ENCODE data around the gene HBZ. TPM values are rescaled to one million over a fixed set of nuclear protein-coding genes. Genes with fewer than 3 reads are reported as not detected.

The HBZ gene
- total and polyA plus RNA-seq, 2 of the 13 experiments (the other 11 are each of a cell fraction or from before 2014, with no cell fraction given): 0.21 TPM; not detected in 1

GRCh38 chr16:105521-105920 lies 46.9 kb upstream of the HBZ start:
- CTCF ChIA-PET (ENCODE audit: low intra/inter-chr PET ratio, low total read pairs): interaction anchor here (1.8 kb wide), 1 partner anchor 40 kb away, joined by 8 read pairs; no protein-coding TSS in a partner anchor
- in situ Hi-C loops (cut with HindIII; ENCODE audit: extremely low pct_ligation_motif_present, low pct_unique_long_range_greater_than_20kb): loop anchor here (5.0 kb wide), 1 partner anchor 77 kb away; the partner anchor contains the start of gene HBQ1
- 94% methylated on average over 6 of the region's 6 CpGs for WGBS (ENCODE audit: low lambda C conversion rate)
- Histone ChIP-seq H3K27ac (ENCODE audit: extremely low read length, insufficient read depth, low read length) (no peak overlapping the region), H3K36me3 (replicated peaks in 1 of 2; ENCODE audit: control insufficient read depth in 1 of 2, insufficient read depth in 2 of 2, low read length in 2 of 2) (peaks cover 8 to 45% of the 10 kb centered on the region in 2 experiments; a peak in 3 of 5 replicates), H3K9ac (ENCODE audit: insufficient read depth, low read depth, low read length) (no peak overlapping the region), H4K20me1 (ENCODE audit: insufficient read depth, low read length) (no peaks in the 10 kb centered on the region), H3K4me3 (replicated peaks in 1 of 3; ENCODE audit: insufficient read depth in 1 of 3, low read depth in 2 of 3, low read length in 3 of 3) (no peak overlapping the region), H3K27me3 (ENCODE audit: control insufficient read depth in 1 of 2, insufficient read depth in 2 of 2, low read length in 2 of 2) (no peaks in the 10 kb centered on the region), H3K9me3 (ENCODE audit: low read length) (no peaks in the 10 kb centered on the region), H3K79me2 (ENCODE audit: insufficient read depth, low read length) (no peaks in the 10 kb centered on the region), H3K4me2 (ENCODE audit: low read depth, low read length) (no peak overlapping the region), H2AFZ (ENCODE audit: low read length) (no peak overlapping the region), H3K4me1 (ENCODE audit: insufficient read depth, low read length) (no peaks in the 10 kb centered on the region)
- TF ChIP-seq REL (CRISPR knock-in tag; conservative IDR thresholded peaks at IDR 0.05): no peak
- no peak for TF ChIP-seq ZBTB38 (CRISPR knock-in tag; IDR thresholded peaks at IDR 0.05)
- no peak for TF ChIP-seq ZNF792 (CRISPR knock-in tag; IDR thresholded peaks at IDR 0.05)
- TF ChIP-seq ELF3 (CRISPR knock-in tag; IDR thresholded peaks at IDR 0.05): no peak
- TF ChIP-seq WIZ (CRISPR knock-in tag; IDR thresholded peaks at IDR 0.05): no peak
- TF ChIP-seq BCLAF1 (IDR thresholded peaks at IDR 0.05): no peak
- no peak for TF ChIP-seq GRHL1 (CRISPR knock-in tag; conservative IDR thresholded peaks at IDR 0.05)
- TF ChIP-seq TEAD2 (CRISPR knock-in tag; IDR thresholded peaks at IDR 0.05): no peak
- TF ChIP-seq ZNF138 (CRISPR knock-in tag; IDR thresholded peaks at IDR 0.05; ENCODE audit: low read depth): no peak
- no peak for TF ChIP-seq RBAK (CRISPR knock-in tag; IDR thresholded peaks at IDR 0.05)
- TF ChIP-seq PLRG1 (conservative IDR thresholded peaks at IDR 0.05): no peak
- TF ChIP-seq GZF1 (CRISPR knock-in tag; IDR thresholded peaks at IDR 0.05): no peak
- TF ChIP-seq CEBPG (CRISPR knock-in tag; IDR thresholded peaks at IDR 0.05): no peak
- TF ChIP-seq TAF1 (CRISPR knock-in tag; IDR thresholded peaks at IDR 0.05): no peak
- TF ChIP-seq ZNF691 (CRISPR knock-in tag; IDR thresholded peaks at IDR 0.05; ENCODE audit: borderline replicate concordance, low read depth): no peak
- no peak for TF ChIP-seq EZH2 (conservative IDR thresholded peaks at IDR 0.05; ENCODE audit: low read depth, low read length)
- TF ChIP-seq ZSCAN5A (CRISPR knock-in tag; IDR thresholded peaks at IDR 0.05; ENCODE audit: borderline replicate concordance): no peak
- TF ChIP-seq ATF6 (CRISPR knock-in tag; conservative IDR thresholded peaks at IDR 0.05): no peak
- BruUV-seq (replicated peaks): no TSS peak
- FAIRE-seq (no peak), DNase-seq (ENCODE audit: low spot score) (no peak), ATAC-seq (no peak)
- POLR2A ChIA-PET: no interaction called here
- intact Hi-C loops (cut with micrococcal nuclease; ENCODE audit: unreplicated experiment): no loop called here
